Tibial nerve (tissue), 4 donors: ENCODE measurements around the gene CD247. TPM values are rescaled to one million over a fixed set of nuclear protein-coding genes. Genes with fewer than 3 reads are reported as not detected.

Experiments
- DNase-seq, 2 donors: peaks; one replicate each; pipeline ENCODE4 v3.0.0-alpha.2; 2019; ENCODE audit warnings: low spot score in 2 of 2
- H3K27ac ChIP-seq, 4 donors: fragments of 200-600 bp; sonication (generic) in 3 of 4; one replicate each; pipeline ENCODE4 v1.5.1; 2017 to 2019; ENCODE audit warnings: mild to moderate bottlenecking in 1 of 4
- H3K27me3 ChIP-seq, 2 donors: fragments of 200-600 bp; sonication (generic) in 1 of 2; one replicate each; pipeline versions ENCODE4 v1.5.1 to v1.6.0; 2017 to 2019
- H3K36me3 ChIP-seq, 3 donors: fragments of 200-600 bp; sonication (generic); one replicate each; pipeline ENCODE4 v1.5.1; 2018 to 2019
- H3K4me1 ChIP-seq, 4 donors: fragments of 200-600 bp; sonication (generic) in 3 of 4; one replicate each; pipeline ENCODE4 v1.5.1; 2017 to 2019
- H3K4me3 ChIP-seq, 4 donors: fragments of 200-600 bp; sonication (generic) in 3 of 4; one replicate each; pipeline ENCODE4 v1.5.1; 2017 to 2019; ENCODE audit warnings: mild to moderate bottlenecking in 1 of 4, moderate library complexity in 1 of 4
- H3K9me3 ChIP-seq, 4 donors: fragments of 200-600 bp; sonication (generic) in 3 of 4; one replicate each; pipeline ENCODE4 v1.5.1; 2017 to 2019
- EP300 ChIP-seq, 2 donors: sonication (generic); formaldehyde crosslinking; IDR thresholded peaks; one replicate each; pipeline ENCODE4 v1.6.1; 2017; ENCODE audit warnings: antibody characterized with exemption in 2 of 2, mild to moderate bottlenecking in 1 of 2
- POLR2A ChIP-seq, 2 donors: fragments of 450-650 bp; IDR thresholded peaks; one replicate each; pipeline ENCODE4 v1.6.1; 2017; ENCODE audit warnings: antibody characterized with exemption in 2 of 2, mild to moderate bottlenecking in 2 of 2, moderate library complexity in 2 of 2
- WGBS, 2 donors: methylation state at CpG; one replicate each; pipeline ENCODE4 v1.1.5; 2018; 5-methylcytosine and 5-hydroxymethylcytosine counted together
- total RNA-seq, 4 donors: library from RNA; depleted of rRNA; stranded (reverse); fragments of >200 nt; gene quantifications; one replicate each; pipeline ENCODE4 v1.1.0, GENCODE V29; 2016
- TF ChIP-seq, protein P1 (sequence below), 5 experiments: fragments of 200-600 bp in 3 of 5; fragments of 450-650 bp in 2 of 5; sonication (generic) in 3 of 5; IDR thresholded peaks; one replicate each; pipeline ENCODE4 v1.5.1; 2016 to 2019; ENCODE audit warnings: antibody characterized with exemption in 5 of 5, mild to moderate bottlenecking in 3 of 5, moderate library complexity in 2 of 5

Gene CD247
- total RNA-seq, 4 donors from 2014 or later: 1.2 to 1.5 (median 1.4) TPM; not detected in 1

DNA sequence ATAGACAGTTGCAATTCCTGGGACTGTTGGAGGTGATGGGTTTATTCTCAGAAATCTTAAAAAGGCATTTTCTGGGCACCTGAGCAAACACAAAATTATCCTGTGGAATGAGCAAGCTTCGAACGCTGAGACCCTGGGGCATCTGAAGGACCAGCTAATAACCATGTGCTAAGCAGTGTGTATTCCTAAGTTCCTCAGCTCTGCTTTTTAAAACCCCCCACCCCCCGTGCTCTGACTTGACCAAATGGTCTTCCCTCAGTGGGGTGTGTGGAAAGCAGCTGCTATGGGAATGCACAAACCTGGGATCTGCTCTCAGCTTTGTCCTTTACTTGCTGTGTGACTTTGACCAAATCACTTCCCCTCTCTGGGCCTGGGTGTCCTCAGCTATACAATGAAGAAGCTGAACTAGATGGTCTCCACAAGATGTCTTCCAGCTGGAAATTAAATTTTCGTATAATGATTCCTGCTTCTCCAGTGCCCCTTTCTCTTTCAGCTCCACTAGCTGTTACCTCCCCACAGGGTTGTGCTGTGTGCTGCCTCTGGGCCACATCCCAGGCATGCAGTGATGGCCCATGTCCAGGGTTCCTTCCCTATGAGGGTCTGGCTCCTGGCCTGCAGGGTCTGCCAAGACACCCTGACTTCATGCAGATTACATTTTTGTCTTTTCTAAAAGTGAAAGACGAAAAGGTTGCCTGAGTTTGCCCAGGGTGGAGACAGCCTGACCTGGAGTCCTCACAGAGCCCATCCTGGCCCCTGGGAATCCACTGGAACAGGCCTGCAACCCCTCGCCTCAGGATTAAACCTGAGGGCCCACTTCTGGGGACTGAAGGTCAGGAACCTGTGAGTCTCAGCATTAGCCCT is 14.9 kb upstream of the CD247 start:
- no peak overlapping the region for H3K27ac ChIP-seq
- 70 to 72% methylated on average over 6 of the region's 6 CpGs for WGBS, 2 donors
- no peaks in the 10 kb centered on the region for H3K9me3 ChIP-seq
- H3K27me3 ChIP-seq: no peaks in the 10 kb centered on the region
- no peak for DNase-seq
- no peaks in the 10 kb centered on the region for H3K36me3 ChIP-seq
- H3K4me1 ChIP-seq: peaks cover 0 to 4% (median 0%) of the 10 kb centered on the region in 4 donors
- TF ChIP-seq POLR2A (IDR thresholded peaks at IDR 0.05) (no peak), EP300 (IDR thresholded peaks at IDR 0.05) (no peak)
- TF ChIP-seq, protein P1, sequence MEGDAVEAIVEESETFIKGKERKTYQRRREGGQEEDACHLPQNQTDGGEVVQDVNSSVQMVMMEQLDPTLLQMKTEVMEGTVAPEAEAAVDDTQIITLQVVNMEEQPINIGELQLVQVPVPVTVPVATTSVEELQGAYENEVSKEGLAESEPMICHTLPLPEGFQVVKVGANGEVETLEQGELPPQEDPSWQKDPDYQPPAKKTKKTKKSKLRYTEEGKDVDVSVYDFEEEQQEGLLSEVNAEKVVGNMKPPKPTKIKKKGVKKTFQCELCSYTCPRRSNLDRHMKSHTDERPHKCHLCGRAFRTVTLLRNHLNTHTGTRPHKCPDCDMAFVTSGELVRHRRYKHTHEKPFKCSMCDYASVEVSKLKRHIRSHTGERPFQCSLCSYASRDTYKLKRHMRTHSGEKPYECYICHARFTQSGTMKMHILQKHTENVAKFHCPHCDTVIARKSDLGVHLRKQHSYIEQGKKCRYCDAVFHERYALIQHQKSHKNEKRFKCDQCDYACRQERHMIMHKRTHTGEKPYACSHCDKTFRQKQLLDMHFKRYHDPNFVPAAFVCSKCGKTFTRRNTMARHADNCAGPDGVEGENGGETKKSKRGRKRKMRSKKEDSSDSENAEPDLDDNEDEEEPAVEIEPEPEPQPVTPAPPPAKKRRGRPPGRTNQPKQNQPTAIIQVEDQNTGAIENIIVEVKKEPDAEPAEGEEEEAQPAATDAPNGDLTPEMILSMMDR (IDR thresholded peaks at IDR 0.05): no peak
- H3K4me3 ChIP-seq: no peak overlapping the region

DNA sequence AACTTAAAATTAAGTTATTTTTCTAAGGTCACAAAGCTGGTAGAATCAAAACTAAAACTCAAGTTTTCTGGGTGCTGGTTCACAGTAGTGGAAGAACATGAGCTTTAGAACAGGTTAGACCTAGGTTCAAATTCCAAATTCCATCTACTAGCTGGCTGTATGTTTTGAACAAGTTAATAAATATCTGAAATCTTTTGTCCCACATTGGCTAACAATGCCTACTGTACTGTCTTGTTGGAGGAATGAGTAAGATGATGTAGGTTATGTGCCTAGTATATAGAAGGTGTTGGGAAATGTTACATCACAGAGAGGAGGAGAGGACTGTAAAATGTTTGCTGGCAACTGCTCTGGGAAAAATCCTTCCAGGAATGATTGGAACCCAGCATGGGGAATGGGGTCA is 14.0 kb upstream of the CD247 start:
- Histone ChIP-seq H3K36me3 (no peaks in the 10 kb centered on the region), H3K27ac (no peak overlapping the region), H3K27me3 (no peaks in the 10 kb centered on the region), H3K9me3 (no peaks in the 10 kb centered on the region), H3K4me1 (peaks cover 0 to 4% (median 0%) of the 10 kb centered on the region in 4 donors), H3K4me3 (no peak overlapping the region)
- no peak for DNase-seq
- TF ChIP-seq EP300 (IDR thresholded peaks at IDR 0.05) (no peak), POLR2A (IDR thresholded peaks at IDR 0.05) (no peak)
- TF ChIP-seq, protein P1 (IDR thresholded peaks at IDR 0.05): no peak

DNA sequence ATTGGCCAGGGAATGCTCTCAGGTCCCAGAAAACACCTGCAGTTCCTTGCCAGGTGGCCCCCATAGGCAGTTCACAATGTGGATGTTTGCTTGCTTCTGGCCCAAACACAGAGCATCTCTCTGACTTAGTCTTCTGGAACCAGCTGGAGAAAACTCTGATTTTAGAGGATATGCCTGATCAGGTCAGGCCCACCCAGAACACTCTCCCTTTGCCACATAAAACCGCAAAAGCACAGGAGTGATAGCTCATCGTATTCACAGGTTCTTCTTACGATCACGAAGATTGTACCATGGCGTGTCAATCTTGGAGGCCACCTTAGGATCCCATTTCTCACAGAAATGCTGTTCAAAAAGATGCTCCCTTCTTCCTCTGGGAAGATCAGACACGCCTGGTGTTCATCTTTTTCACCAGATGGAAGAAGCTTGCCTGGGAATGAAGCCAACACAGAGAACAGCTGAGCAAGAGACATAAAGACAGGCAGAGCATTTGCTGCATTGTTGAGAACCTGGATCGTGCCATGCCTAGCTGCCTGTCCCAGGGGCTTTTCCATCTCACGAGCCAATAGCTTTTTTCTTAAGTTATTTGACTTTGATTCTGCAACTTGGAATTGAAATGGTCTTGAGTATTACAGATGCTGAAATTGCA is 11.6 kb upstream of the CD247 start:
- no peaks in the 10 kb centered on the region for H3K27me3 ChIP-seq
- no peaks in the 10 kb centered on the region for H3K9me3 ChIP-seq
- H3K36me3 ChIP-seq: no peaks in the 10 kb centered on the region
- no peak for DNase-seq
- 70 to 74% methylated on average over 8 of the region's 8 CpGs for WGBS, 2 donors
- TF ChIP-seq POLR2A (IDR thresholded peaks at IDR 0.05) (no peak), EP300 (IDR thresholded peaks at IDR 0.05) (no peak)
- TF ChIP-seq, protein P1 (IDR thresholded peaks at IDR 0.05): no peak
- no peak overlapping the region for H3K4me3 ChIP-seq
- H3K27ac ChIP-seq: no peak overlapping the region
- peaks cover 0 to 4% (median 0%) of the 10 kb centered on the region in 4 donors for H3K4me1 ChIP-seq

DNA sequence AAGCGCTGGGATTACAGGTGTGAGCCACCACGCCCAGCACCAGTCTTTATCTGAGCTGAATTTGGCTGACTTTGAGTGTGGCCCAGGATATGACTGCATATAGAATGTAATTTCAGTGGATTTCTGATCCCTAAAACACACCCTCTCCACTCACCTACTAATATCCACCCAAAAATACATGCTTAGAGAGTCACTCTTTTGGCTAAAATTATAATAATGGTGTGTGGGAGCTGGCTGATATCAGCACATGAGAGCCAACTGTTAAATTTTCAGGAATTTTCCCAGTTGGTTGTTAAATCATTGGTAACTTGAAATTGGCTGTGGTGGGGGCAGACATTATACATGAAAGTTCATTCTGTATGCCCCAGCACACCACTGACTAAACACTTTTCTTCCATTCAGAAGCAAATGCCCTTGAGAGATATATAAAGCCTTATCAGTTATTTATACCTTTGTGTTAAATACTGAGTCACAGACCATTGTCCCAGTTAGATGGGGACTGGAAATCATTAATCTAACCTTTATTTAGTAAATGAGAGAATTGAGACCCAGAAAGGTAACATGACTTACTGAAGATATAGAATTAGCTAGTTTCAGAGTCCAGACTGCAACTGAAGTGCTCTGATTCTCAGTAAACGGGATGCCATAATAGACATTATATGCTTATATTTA is 9.9 kb upstream of the CD247 start:
- Histone ChIP-seq H3K27me3 (no peaks in the 10 kb centered on the region), H3K4me3 (no peak overlapping the region), H3K27ac (no peak overlapping the region), H3K9me3 (peaks cover 0 to 3% (median 0%) of the 10 kb centered on the region in 4 donors), H3K4me1 (peaks cover 0 to under 1% (median 0%) of the 10 kb centered on the region in 4 donors), H3K36me3 (no peaks in the 10 kb centered on the region)
- TF ChIP-seq EP300 (IDR thresholded peaks at IDR 0.05) (no peak), POLR2A (IDR thresholded peaks at IDR 0.05) (no peak)
- TF ChIP-seq, protein P1 (IDR thresholded peaks at IDR 0.05): no peak
- WGBS, 2 donors: 90 to 94% methylated on average over 3 of the region's 3 CpGs
- no peak for DNase-seq
